BLaER1 (cell line): ENCODE measurements around the gene HCN2.

Experiments
- H3K27ac ChIP-seq: shearing (Covaris generic); formaldehyde crosslinking; 2 replicates; pipeline ENCODE4 v1.8.1; 2022
- H3K27me3 ChIP-seq: shearing (Covaris generic); formaldehyde crosslinking; 2 replicates; pipeline ENCODE4 v1.8.1; 2022
- H3K36me3 ChIP-seq: shearing (Covaris generic); formaldehyde crosslinking; 2 replicates; pipeline ENCODE4 v1.8.1; 2022
- H3K4me1 ChIP-seq: shearing (Covaris generic); formaldehyde crosslinking; 2 replicates; pipeline ENCODE4 v1.8.1; 2022
- H3K4me2 ChIP-seq: shearing (Covaris generic); formaldehyde crosslinking; 2 replicates; pipeline ENCODE4 v1.8.1; 2022
- H3K4me3 ChIP-seq: shearing (Covaris generic); formaldehyde crosslinking; 2 replicates; pipeline ENCODE4 v1.8.1; 2022
- H3K9ac ChIP-seq: shearing (Covaris generic); formaldehyde crosslinking; 2 replicates; pipeline ENCODE4 v1.8.1; 2022
- H3K9me3 ChIP-seq: shearing (Covaris generic); formaldehyde crosslinking; 2 replicates; pipeline ENCODE4 v1.8.1; 2022
- H4K20me1 ChIP-seq: shearing (Covaris generic); formaldehyde crosslinking; 2 replicates; pipeline ENCODE4 v1.8.1; 2022
- Cebpa-rat ChIP-seq: shearing (Covaris generic); IDR thresholded peaks from 2 replicates; pipeline ENCODE4 v1.8.1; 2022

Gene HCN2

DNA sequence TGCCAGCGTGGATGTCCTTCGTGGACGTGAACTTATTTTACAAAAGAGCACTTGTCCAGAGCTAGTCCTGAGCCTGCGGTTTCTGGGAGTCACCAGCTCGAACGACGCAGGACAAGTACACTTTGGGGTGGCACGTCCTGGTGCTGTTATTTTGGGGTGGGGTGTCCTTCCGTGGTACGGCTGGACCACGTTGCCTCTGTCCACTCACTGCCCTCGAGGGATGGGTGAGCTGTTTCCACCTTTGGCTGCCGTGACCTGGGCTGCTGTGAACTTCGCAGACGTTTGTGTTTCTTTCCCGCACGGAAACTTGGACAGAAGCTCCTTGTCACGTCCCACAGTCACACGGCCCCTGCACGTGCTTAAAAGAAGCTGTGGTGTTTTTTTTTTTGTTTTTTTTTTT lies 34.9 kb upstream of the HCN2 start:
- H3K4me2 ChIP-seq = no peak overlapping the region
- peaks cover 28% of the 10 kb centered on the region for H3K4me1 ChIP-seq
- no peak overlapping the region for H3K27ac ChIP-seq

DNA sequence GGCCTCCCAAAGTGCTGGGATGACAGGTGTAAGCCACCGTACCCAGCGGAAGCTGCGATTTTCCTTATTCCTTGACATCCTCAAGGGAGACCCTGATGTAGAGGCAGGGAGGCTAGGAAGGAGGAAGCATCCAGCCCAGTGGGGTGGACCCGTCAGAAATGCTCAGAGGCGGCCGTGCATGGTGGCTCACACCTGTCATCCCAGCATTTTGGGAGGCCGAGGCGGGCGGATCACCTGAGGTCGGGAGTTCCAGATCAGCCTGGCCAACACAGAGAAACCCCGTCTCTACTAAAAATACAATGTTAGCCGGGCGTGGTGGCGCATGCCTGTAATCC lies 34.2 kb upstream of the HCN2 start:
- Histone ChIP-seq H3K9ac (no peak overlapping the region), H3K4me2 (no peak overlapping the region), H3K27me3 (no peaks in the 10 kb centered on the region), H3K36me3 (no peaks in the 10 kb centered on the region), H3K27ac (no peak overlapping the region), H3K4me1 (peaks cover 34% of the 10 kb centered on the region), H3K9me3 (no peaks in the 10 kb centered on the region), H4K20me1 (no peaks in the 10 kb centered on the region), H3K4me3 (no peak overlapping the region)
- TF ChIP-seq Cebpa-rat = no peak

More for the DNA sequence above, 34.9 kb upstream of the HCN2 start:
- TF ChIP-seq Cebpa-rat = no peak
- H3K36me3 ChIP-seq = no peaks in the 10 kb centered on the region
- no peaks in the 10 kb centered on the region for H3K27me3 ChIP-seq
- no peaks in the 10 kb centered on the region for H4K20me1 ChIP-seq
- no peak overlapping the region for H3K4me3 ChIP-seq
- no peaks in the 10 kb centered on the region for H3K9me3 ChIP-seq
- H3K9ac ChIP-seq = no peak overlapping the region

DNA sequence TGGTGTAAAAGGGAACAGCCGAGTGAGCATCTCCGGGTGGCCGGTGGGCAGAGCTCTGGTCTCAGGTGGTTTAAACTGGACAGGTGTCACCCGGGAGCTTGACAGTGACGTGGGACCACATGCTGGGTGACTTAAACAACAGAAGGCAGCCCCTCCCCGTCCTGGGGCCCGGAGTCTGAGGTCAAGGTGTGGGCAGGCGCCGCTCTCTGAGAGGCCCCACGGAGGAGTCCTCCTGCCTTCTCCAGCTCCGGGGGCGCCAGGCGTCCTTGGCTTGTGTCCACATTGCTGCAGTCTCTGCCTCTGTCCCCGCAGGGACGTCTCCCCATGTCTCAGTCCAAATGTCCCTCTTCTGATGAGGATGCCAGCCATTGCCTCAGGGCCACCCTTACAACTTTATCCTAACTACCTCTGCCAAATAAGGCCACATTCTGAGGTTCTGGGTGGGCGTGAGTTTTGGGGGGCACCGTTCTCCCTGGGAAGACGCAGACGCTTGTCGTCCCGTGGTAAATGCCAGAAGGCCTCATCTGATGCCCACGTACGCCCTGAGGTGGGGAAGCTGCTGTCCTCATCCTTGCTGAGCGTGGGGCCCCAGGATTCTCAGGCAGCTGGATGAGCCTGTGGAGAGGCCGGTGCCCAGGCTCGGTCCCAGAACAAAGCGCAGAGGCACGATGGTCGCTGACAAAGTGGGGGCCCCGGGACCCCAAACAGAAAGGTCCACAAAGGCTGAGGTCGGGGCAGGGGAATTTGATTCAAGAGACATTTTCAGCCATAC lies 32.9 kb upstream of the HCN2 start:
- no peak for TF ChIP-seq Cebpa-rat
- Histone ChIP-seq H3K4me2 (no peak overlapping the region), H3K27ac (no peak overlapping the region)

DNA sequence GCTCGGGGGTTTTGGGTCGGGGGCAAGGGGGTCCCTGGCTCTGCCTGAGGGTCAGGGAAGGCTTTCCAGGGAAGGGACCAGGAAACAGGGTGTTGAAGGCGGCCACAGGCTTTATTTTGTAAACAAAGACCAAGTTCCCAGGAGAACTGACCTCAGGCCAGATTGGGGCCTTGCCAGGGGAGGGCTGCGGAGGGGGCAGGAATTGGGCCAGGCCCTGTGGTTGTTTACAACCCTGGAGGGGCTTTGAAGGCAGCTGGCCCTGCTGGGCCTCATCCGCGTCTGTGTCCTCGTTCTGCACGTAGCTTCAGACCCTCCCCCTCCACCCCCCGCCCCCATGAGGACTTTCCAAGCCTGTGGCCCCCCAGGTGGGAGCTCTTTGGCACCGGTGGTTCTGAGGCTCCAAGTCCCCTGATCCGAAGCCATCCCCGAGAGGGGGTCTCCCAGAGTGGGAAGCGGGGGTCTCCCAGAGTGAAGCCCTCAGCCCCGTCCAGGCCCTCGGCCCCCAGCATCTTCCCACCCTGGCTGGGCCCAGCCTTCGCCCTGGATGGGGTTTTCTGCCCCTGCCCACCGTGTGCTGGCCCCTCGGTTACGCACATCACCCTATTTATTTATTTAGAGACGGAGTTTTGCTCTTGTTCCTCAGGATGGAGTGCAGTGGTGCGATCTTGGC lies 30.8 kb upstream of the HCN2 start:
- peak overlapping the region; percentile 56 for H3K4me2 ChIP-seq
- no peak overlapping the region for H3K4me3 ChIP-seq
- H3K9me3 ChIP-seq = peaks cover 25% of the 10 kb centered on the region
- H3K4me1 ChIP-seq = peaks cover 34% of the 10 kb centered on the region
- H3K27me3 ChIP-seq = no peaks in the 10 kb centered on the region
- H3K27ac ChIP-seq = peak overlapping the region; percentile 64; the same call in 1 of the 2 replicates
- H3K36me3 ChIP-seq = peaks cover 19% of the 10 kb centered on the region
- no peaks in the 10 kb centered on the region for H4K20me1 ChIP-seq
- peak overlapping the region; percentile 48; the same call in 1 of the 2 replicates for H3K9ac ChIP-seq
- TF ChIP-seq Cebpa-rat = no peak

More for the DNA sequence above, 32.9 kb upstream of the HCN2 start:
- H3K9ac ChIP-seq = no peak overlapping the region
- H4K20me1 ChIP-seq = no peaks in the 10 kb centered on the region
- peaks cover 34% of the 10 kb centered on the region for H3K4me1 ChIP-seq
- H3K9me3 ChIP-seq = peaks cover 7% of the 10 kb centered on the region
- no peaks in the 10 kb centered on the region for H3K27me3 ChIP-seq
- no peak overlapping the region for H3K4me3 ChIP-seq
- 0 out of 2 replicates have a peak, but pooled peaks cover 3% of the 10 kb centered on the region for H3K36me3 ChIP-seq

DNA sequence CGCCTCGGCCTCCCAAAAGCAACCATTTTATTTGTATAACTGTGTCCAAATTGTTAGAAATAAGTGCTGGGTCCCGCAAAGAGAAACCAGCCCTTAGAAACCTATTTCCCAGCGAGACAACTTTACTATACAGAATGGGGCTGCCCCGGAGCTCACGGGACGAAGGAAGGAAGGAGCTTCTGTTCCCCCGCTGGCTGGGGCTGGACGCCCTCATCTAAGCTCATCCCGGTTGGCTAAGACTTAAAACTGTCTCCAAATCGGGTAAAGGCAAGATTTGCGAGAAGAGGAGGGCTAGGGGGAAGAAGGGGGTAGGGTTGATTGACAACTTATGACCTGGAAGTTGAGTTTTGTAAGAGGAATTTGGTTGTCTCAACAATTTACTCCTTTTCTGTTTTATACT lies 29.6 kb upstream of the HCN2 start:
- Histone ChIP-seq H4K20me1 (no peaks in the 10 kb centered on the region), H3K9me3 (peaks cover 25% of the 10 kb centered on the region), H3K4me3 (no peak overlapping the region), H3K4me1 (peaks cover 34% of the 10 kb centered on the region), H3K27me3 (no peaks in the 10 kb centered on the region), H3K4me2 (peak overlapping the region; percentile 56; the same call in 1 of the 2 replicates), H3K9ac (no peak overlapping the region), H3K27ac (no peak overlapping the region), H3K36me3 (peaks cover 19% of the 10 kb centered on the region)
- TF ChIP-seq Cebpa-rat = no peak

DNA sequence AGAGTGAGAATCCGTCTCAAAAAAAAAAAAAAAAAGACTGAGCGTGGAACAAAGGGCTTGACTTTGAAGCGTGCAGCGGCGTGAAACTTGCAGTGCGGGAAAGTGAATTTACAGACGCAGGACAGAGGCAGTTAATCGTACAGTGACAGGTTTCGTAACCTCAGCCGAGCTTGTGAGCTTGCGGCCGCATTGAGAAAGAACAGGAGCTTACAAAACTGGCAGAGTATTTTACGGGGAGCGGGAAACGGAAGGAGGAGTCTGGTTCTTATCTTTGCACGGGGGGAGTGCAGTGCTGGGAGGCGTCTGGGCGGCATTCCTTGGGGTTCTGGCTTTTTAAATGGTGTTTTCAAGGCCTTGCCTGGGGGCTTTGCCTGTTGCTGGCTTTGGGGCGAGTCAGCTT lies 23.3 kb upstream of the HCN2 start:
- peaks cover 15% of the 10 kb centered on the region for H3K36me3 ChIP-seq
- no peak overlapping the region for H3K27ac ChIP-seq
- no peak overlapping the region for H3K4me2 ChIP-seq
- H3K27me3 ChIP-seq = no peaks in the 10 kb centered on the region
- H4K20me1 ChIP-seq = no peaks in the 10 kb centered on the region
- H3K4me1 ChIP-seq = peaks cover 6% of the 10 kb centered on the region
- no peak overlapping the region for H3K9ac ChIP-seq
- H3K4me3 ChIP-seq = no peak overlapping the region
- H3K9me3 ChIP-seq = peaks cover 21% of the 10 kb centered on the region
- TF ChIP-seq Cebpa-rat = no peak

DNA sequence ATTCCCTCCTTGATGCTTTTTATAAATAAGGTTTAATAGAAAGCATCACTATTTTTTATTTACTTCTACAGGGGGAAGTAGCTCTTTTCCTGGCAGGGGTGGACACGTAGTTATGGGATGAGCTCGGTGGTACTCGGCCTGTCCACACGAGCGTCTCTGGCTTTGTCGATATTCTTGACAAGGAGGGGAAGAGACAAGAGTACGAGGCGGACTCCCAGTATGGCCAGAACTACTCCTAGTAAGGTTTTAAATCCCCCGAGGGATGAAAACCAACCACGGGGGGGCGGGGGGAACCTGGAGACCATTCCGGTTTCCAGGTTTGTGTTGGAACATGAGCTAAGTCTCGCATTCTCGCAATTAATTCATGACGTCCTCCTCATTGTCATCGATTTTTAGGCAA lies 22.8 kb upstream of the HCN2 start:
- Histone ChIP-seq H3K4me2 (no peak overlapping the region), H3K27me3 (no peaks in the 10 kb centered on the region), H3K9ac (no peak overlapping the region), H3K4me1 (peaks cover 10% of the 10 kb centered on the region), H3K27ac (no peak overlapping the region), H4K20me1 (no peaks in the 10 kb centered on the region), H3K4me3 (no peak overlapping the region), H3K36me3 (peaks cover 15% of the 10 kb centered on the region), H3K9me3 (peaks cover 18% of the 10 kb centered on the region)
- TF ChIP-seq Cebpa-rat = no peak

DNA sequence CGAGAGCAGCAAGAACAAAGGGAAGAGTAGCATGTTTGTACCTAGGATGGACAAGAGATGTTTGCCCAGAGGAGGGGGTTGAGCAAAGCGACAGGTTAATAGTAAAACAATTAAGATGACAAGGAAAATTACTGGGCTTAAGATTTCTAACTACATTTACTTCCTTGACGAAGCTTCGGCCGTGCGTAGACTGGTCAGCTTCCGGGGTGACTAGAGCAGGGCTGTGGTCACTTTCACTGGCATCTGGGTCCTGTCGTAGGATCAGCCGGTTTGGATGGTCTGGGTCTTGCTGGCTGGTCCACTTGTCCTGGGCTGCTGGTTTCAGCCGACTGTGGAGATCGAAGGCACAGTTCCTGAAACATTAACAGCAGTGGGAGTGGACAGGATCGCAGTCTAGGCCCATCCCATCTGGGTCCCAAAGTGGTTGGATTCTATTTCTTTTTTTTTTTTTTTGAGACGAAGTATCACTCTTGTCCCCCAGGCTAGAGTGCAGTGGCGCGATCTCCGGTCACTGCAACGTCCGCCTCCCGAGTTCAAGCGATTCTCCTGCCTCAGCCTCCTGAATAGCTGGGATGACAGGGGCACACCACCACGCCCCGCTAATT lies 22.3 kb upstream of the HCN2 start:
- no peak overlapping the region for H3K9ac ChIP-seq
- H3K27ac ChIP-seq = no peak overlapping the region
- peaks cover 13% of the 10 kb centered on the region for H3K9me3 ChIP-seq
- no peaks in the 10 kb centered on the region for H4K20me1 ChIP-seq
- no peaks in the 10 kb centered on the region for H3K27me3 ChIP-seq
- peaks cover 10% of the 10 kb centered on the region for H3K36me3 ChIP-seq
- TF ChIP-seq Cebpa-rat = no peak
- H3K4me2 ChIP-seq = no peak overlapping the region
- H3K4me3 ChIP-seq = no peak overlapping the region
- H3K4me1 ChIP-seq = peaks cover 10% of the 10 kb centered on the region

DNA sequence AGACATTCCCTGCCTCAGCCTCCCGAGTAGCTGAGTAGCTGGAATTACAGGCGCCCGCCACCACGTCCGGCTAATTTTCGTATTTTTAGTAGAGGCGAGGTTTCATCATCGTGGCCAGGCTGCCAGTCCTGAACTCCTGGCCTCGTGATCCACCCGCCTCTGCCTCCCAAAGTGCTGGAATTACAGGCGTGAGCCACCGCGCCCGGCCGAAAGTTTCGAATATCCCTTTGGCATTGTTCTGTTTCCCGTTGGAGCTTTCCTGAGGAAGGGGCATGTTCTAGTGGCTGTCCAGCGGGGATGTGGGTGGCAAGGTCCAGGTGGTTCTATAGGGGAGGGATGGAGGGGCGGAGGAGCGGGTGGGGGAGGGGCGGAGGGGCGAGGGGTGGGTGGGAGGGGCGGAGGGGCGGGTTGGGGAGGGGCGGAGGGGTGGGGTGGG lies 19.4 kb upstream of the HCN2 start:
- no peak overlapping the region for H3K4me2 ChIP-seq
- no peak overlapping the region for H3K27ac ChIP-seq

DNA sequence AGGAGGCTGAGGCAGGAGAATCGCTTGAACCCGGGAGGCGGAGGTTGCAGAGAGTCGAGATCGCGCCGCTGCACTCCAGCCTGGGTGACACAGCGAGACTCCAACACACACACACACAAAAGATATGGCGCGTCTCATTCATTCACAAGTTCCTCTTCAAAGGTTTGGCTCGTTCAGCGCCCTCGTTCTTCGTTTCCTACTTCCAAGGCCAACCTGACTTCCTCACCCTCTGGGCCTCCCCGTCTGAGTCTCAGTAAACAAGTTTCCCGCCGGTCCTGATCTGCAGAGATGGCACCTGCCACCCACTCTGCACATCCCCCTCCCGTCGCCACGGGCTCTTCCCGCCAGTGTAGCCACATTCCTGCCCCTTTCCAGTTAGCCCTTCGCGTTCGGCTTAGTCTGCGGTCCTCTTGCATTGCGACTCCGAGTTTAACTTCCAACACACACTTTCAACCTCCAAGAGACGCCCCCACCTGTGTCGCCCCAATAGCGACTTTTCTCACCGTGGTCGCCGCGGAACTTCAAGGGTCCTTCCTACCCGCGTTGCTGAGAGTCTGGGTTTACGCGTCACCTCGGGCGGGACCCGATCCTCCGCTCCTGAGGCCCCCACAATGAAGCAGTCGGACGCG lies 18.6 kb upstream of the HCN2 start:
- Histone ChIP-seq H3K4me3 (peak overlapping the region; percentile 99), H3K27me3 (no peaks in the 10 kb centered on the region), H3K9me3 (no peaks in the 10 kb centered on the region; the same call in 1 of the 2 replicates), H3K36me3 (peaks cover 2% of the 10 kb centered on the region), H3K9ac (peak overlapping the region; percentile 79), H3K4me1 (peaks cover 36% of the 10 kb centered on the region), H3K4me2 (peak overlapping the region; percentile 85), H4K20me1 (peaks cover 35% of the 10 kb centered on the region), H3K27ac (peak overlapping the region; percentile 81)
- no peak for TF ChIP-seq Cebpa-rat

More for the DNA sequence above, 19.4 kb upstream of the HCN2 start:
- Histone ChIP-seq H3K36me3 (no peaks in the 10 kb centered on the region), H3K9me3 (no peaks in the 10 kb centered on the region; the same call in 1 of the 2 replicates), H3K9ac (no peak overlapping the region), H3K4me1 (peaks cover 29% of the 10 kb centered on the region), H3K4me3 (no peak overlapping the region), H4K20me1 (peaks cover 27% of the 10 kb centered on the region), H3K27me3 (no peaks in the 10 kb centered on the region)
- no peak for TF ChIP-seq Cebpa-rat
